ENCODE results near the gene VPS4B. TPM values are rescaled to one million over a fixed set of nuclear protein-coding genes. Genes with fewer than 3 reads are reported as not detected.

Gene VPS4B
- total and polyA plus RNA-seq, 2 of the 8 experiments (the other 6 are each of a cell fraction or from before 2014, with no cell fraction given) = 7.2 to 45.3 TPM

- Histone ChIP-seq H3K4me2 (ENCODE audit: insufficient read depth in 1 of 2, low read depth in 2 of 2, low read length in 2 of 2) (peak overlapping the region; percentile 66 to 94), H2BK12ac (ENCODE audit: low read depth, low read length) (no peak overlapping the region), H2BK15ac (ENCODE audit: low read length) (no peak overlapping the region), H4K5ac (ENCODE audit: insufficient read length, low read depth, low read length) (no peak overlapping the region), H3K27ac (ENCODE audit: low read depth, low read length) (peak overlapping the region; percentile 57; the same call in 1 of the 2 replicates), H3K79me2 (ENCODE audit: control insufficient read depth in 1 of 2, insufficient read depth in 2 of 2, low read length in 2 of 2) (peaks cover 0 to 28% of the 10 kb centered on the region in 2 experiments; a peak in 3 of 4 replicates), H2BK5ac (ENCODE audit: low read depth, low read length) (no peak overlapping the region; the same call in 1 of the 2 replicates), H3K23me2 (ENCODE audit: low read depth, low read length) (peaks cover 4% of the 10 kb centered on the region), H2AK5ac (ENCODE audit: low read depth, low read length) (no peak overlapping the region), H3K56ac (replicated peaks; ENCODE audit: insufficient read length, low read depth, low read length) (no peak overlapping the region), H3K36me3 (ENCODE audit: control insufficient read depth in 2 of 4, insufficient read depth in 4 of 4, low read length in 3 of 4) (peaks cover 0 to 11% (median 5%) of the 10 kb centered on the region in 4 experiments; a peak in 5 of 8 replicates), H2BK120ac (replicated peaks; ENCODE audit: low read depth, low read length) (no peak overlapping the region), H3K4me1 (replicated peaks in 1 of 4; ENCODE audit: control insufficient read depth in 3 of 4, insufficient read depth in 4 of 4, low read length in 3 of 4) (peaks cover 0 to 2% (median 0%) of the 10 kb centered on the region in 4 experiments; a peak in 2 of 7 replicates), H3K18ac (ENCODE audit: extremely low read depth, low read length) (no peak overlapping the region), H3K23ac (ENCODE audit: insufficient read length) (no peak overlapping the region), H3K27me3 (replicated peaks in 1 of 4; ENCODE audit: control insufficient read depth in 3 of 4, extremely low read depth in 1 of 4, insufficient read depth in 3 of 4, low read length in 3 of 4) (no peaks in the 10 kb centered on the region), H3K14ac (ENCODE audit: insufficient read length) (no peak overlapping the region), H3K9me3 (ENCODE audit: insufficient read depth in 2 of 2, low read depth in 1 of 2, low read length in 1 of 2) (peaks cover 5 to 8% of the 10 kb centered on the region in 2 experiments), H3K4me3 (ENCODE audit: extremely low read depth in 1 of 4, insufficient read depth in 2 of 4, low read depth in 3 of 4, low read length in 4 of 4) (peak overlapping the region; percentile 83 to 93 (median 86)), H2BK20ac (ENCODE audit: low read length) (no peak overlapping the region), H4K91ac (replicated peaks; ENCODE audit: insufficient read length, low read length) (no peak overlapping the region), H3K9ac (replicated peaks in 1 of 4; ENCODE audit: extremely low read depth in 1 of 4, low read depth in 3 of 4, low read length in 3 of 4) (peak overlapping the region; percentile 61 to 94 (median 70)), H2AFZ (ENCODE audit: low read length) (peak overlapping the region; percentile 50; the same call in 1 of the 2 replicates), H3K79me1 (ENCODE audit: low read depth, low read length) (no peaks in the 10 kb centered on the region), H4K8ac (ENCODE audit: extremely low read depth, insufficient read depth, low read length) (peak overlapping the region; percentile 31; the same call in 1 of the 2 replicates), H3K4ac (replicated peaks; ENCODE audit: insufficient read length, low read depth, low read length) (no peak overlapping the region), H4K20me1 (replicated peaks in 1 of 2; ENCODE audit: control insufficient read depth in 1 of 2, insufficient read depth in 2 of 2, low read length in 2 of 2) (peaks cover 0 to 5% of the 10 kb centered on the region in 2 experiments)
- CTCF ChIA-PET (ENCODE audit: partially characterized antibody) = interaction anchor here (0.8 to 1.8 kb wide), 6 partner anchors 12 to 144 kb away, joined by 3 to 7 read pairs (median 5); no protein-coding TSS in a partner anchor
- 2% methylated on average over 39 of the region's 65 CpGs; no CpG with 5 or more reads in 1 of the 2 experiments for WGBS, 2 experiments (ENCODE audit: extremely low coverage in 1 of 2, insufficient coverage in 1 of 2, insufficient read length in 1 of 2, insufficient replicate concordance in 2 of 2, low coverage in 1 of 2, low lambda C conversion rate in 2 of 2, missing lambda C conversion rate in 1 of 2)
- no peak for FAIRE-seq
- POLR2A ChIA-PET (ENCODE audit: partially characterized antibody) = interaction anchor here (0.6 to 3.4 kb wide), 12 partner anchors 9 to 827 kb away, joined by 3 to 21 read pairs (median 3); partner anchors contain the start of gene VPS4B
- DNase-seq (ENCODE audit: low read depth in 1 of 2, low spot score in 2 of 2) = peak; percentile 34 to 58
- TF ChIP-seq EGR1 (IDR thresholded peaks at IDR 0.05; ENCODE audit: borderline replicate concordance, low read depth, low read length) = no peak
- TF ChIP-seq KDM5A (IDR thresholded peaks at IDR 0.05; ENCODE audit: low read length) = no peak
- TF ChIP-seq SP4 (IDR thresholded peaks at IDR 0.05; ENCODE audit: low read length) = no peak
- TF ChIP-seq CBX8 (IDR thresholded peaks at IDR 0.05; ENCODE audit: borderline replicate concordance, low read depth, low read length) = no peak
- no peak for TF ChIP-seq YY1 (IDR thresholded peaks at IDR 0.05; ENCODE audit: low read depth, low read length)
- no peak for TF ChIP-seq TEAD4 (IDR thresholded peaks at IDR 0.05; ENCODE audit: low read depth, low read length)
- TF ChIP-seq RFX5 (IDR thresholded peaks at IDR 0.05; ENCODE audit: borderline replicate concordance, low read depth, low read length) = no peak
- no peak for TF ChIP-seq NRF1 (IDR thresholded peaks at IDR 0.05; ENCODE audit: low read depth, low read length)
- TF ChIP-seq SRF (IDR thresholded peaks at IDR 0.05; ENCODE audit: low read depth, low read length) = no peak
- 0 out of 2 replicates have a peak, but pooled peaks have one; percentile 19 for TF ChIP-seq TBP (IDR thresholded peaks at IDR 0.05; ENCODE audit: low read depth, low read length)
- no peak for TF ChIP-seq BACH1 (IDR thresholded peaks at IDR 0.05; ENCODE audit: low read length)
- no peak for TF ChIP-seq SIRT6 (IDR thresholded peaks at IDR 0.05; ENCODE audit: low read length)
- TF ChIP-seq KDM1A (IDR thresholded peaks at IDR 0.05; ENCODE audit: borderline replicate concordance, low read length) = no peak
These were observed 55.8 kb downstream of the VPS4B start for GRCh38 chr18:63366213-63367052.

Data from H1 (cell line).